B cell (primary cell): ENCODE data around the gene UMODL1. TPM values are rescaled to one million over a fixed set of nuclear protein-coding genes. Genes with fewer than 3 reads are reported as not detected.

ENCODE experiments used
- ATAC-seq: fragments of 200-7000 bp; cut with Tn5 transposase; one replicate; pipeline ENCODE4 v1.10.0; 2021; ENCODE audit warnings: low read depth, mild to moderate bottlenecking, moderate number of reproducible peaks, moderate library complexity
- CTCF ChIA-PET: fragments of 350-600 bp; sonication (Branson Sonifier 250); formaldehyde crosslinking; loops from one replicate; lab custom pipeline; 2021; ENCODE audit warnings: antibody characterized with exemption, inconsistent platforms; lab: Charles Lee
- POLR2A ChIA-PET: fragments of 350-600 bp; sonication (Branson Sonifier 250); formaldehyde crosslinking; loops from one replicate; lab custom pipeline; 2021; ENCODE audit warnings: antibody characterized with exemption; lab: Charles Lee
- DNase-seq: peaks from one replicate; pipeline ENCODE4 v3.0.0; 2013
- H2AFZ ChIP-seq: 2 replicates; pipeline ENCODE4 v1.6.1; 2012; ENCODE audit warnings: mild to moderate bottlenecking, low read depth, low read length; ENCODE audit not compliant: insufficient read depth, poor library complexity, severe bottlenecking
- H3K27ac ChIP-seq, 2 donors: 1 replicate in 1 of 2; 2 replicates in 1 of 2; pipeline ENCODE4 v1.5.1; 2012 to 2013; ENCODE audit warnings: low read length in 2 of 2, mild to moderate bottlenecking in 2 of 2, moderate library complexity in 1 of 2
- H3K27me3 ChIP-seq, 4 experiments: fragments of 200-600 bp in 1 of 4; sonication (generic) in 1 of 4; replicated peaks in 1 of 4; 1 replicate in 2 of 4; 2 replicates in 2 of 4; pipeline versions ENCODE4 v1.6.1 to v1.7.0; 2013 to 2016; ENCODE audit warnings: low read length in 3 of 4, mild to moderate bottlenecking in 2 of 4, mixed read lengths in 1 of 4, moderate library complexity in 1 of 4; ENCODE audit not compliant: insufficient read depth in 4 of 4, control insufficient read depth in 3 of 4; ENCODE audit errors: control extremely low read depth in 1 of 4
- H3K36me3 ChIP-seq, 2 experiments: replicated peaks in 1 of 2; 1 replicate in 1 of 2; 2 replicates in 1 of 2; pipeline versions ENCODE4 v1.6.1 to v1.7.1; 2013; ENCODE audit warnings: low read length in 1 of 2; ENCODE audit not compliant: insufficient read depth in 2 of 2, control insufficient read depth in 1 of 2; ENCODE audit errors: control extremely low read depth in 1 of 2, extremely low read depth in 1 of 2
- H3K4me1 ChIP-seq, 2 donors: fragments of 200-600 bp in 1 of 2; sonication (generic) in 1 of 2; 1 replicate in 1 of 2; 2 replicates in 1 of 2; pipeline versions ENCODE4 v1.5.1 to v1.6.1; 2013 to 2017; ENCODE audit warnings: low read length in 2 of 2; ENCODE audit not compliant: control insufficient read depth in 2 of 2, insufficient read depth in 2 of 2
- H3K4me2 ChIP-seq: replicated peaks from 2 replicates; pipeline ENCODE3; 2012; ENCODE audit warnings: mild to moderate bottlenecking, low read depth, low read length; ENCODE audit not compliant: poor library complexity, severe bottlenecking
- H3K4me3 ChIP-seq, 5 experiments: fragments of 200-600 bp in 1 of 5; sonication (generic) in 1 of 5; 1 replicate in 3 of 5; 2 replicates in 2 of 5; pipeline versions ENCODE4 v1.5.1 to v1.7.0; 2011 to 2016; ENCODE audit warnings: low read length in 4 of 5, mild to moderate bottlenecking in 4 of 5, low read depth in 2 of 5, control low read depth in 1 of 5, moderate library complexity in 1 of 5; ENCODE audit not compliant: insufficient read depth in 1 of 5; ENCODE audit errors: control extremely low read depth in 1 of 5, extremely low read depth in 1 of 5
- H3K79me2 ChIP-seq: fragments of 200-600 bp; sonication (generic); one replicate; pipeline ENCODE4 v1.6.0; 2016; ENCODE audit warnings: low read length; ENCODE audit not compliant: control insufficient read depth, insufficient read depth
- H3K9ac ChIP-seq: fragments of 200-600 bp; sonication (generic); 2 replicates; pipeline ENCODE4 v1.6.1; 2017; ENCODE audit warnings: mild to moderate bottlenecking, low read length, moderate library complexity
- H3K9me3 ChIP-seq, 3 donors: one replicate each; pipeline versions ENCODE4 v1.6.1 to v1.7.1; 2013; ENCODE audit warnings: low read length in 2 of 3; ENCODE audit not compliant: control insufficient read depth in 2 of 3, insufficient read depth in 1 of 3; ENCODE audit errors: control extremely low read depth in 1 of 3
- H4K20me1 ChIP-seq: 2 replicates; pipeline ENCODE4 v1.6.0; 2012; ENCODE audit warnings: mild to moderate bottlenecking, low read length; ENCODE audit not compliant: insufficient read depth, control insufficient read depth, poor library complexity, severe bottlenecking
- H3K27ac Mint-ChIP-seq: one replicate; pipeline ENCODE4 v1.8.0; 2021; ENCODE audit warnings: mixed read lengths
- H3K27me3 Mint-ChIP-seq: one replicate; pipeline ENCODE4 v1.8.0; 2021; ENCODE audit warnings: mixed read lengths
- H3K4me1 Mint-ChIP-seq: one replicate; pipeline ENCODE4 v1.8.0; 2021; ENCODE audit warnings: mixed read lengths
- H3K4me3 Mint-ChIP-seq: one replicate; pipeline ENCODE4 v1.8.0; 2021; ENCODE audit warnings: mixed read lengths
- H3K9me3 Mint-ChIP-seq: one replicate; pipeline ENCODE4 v1.8.0; 2022; ENCODE audit warnings: mixed read lengths; ENCODE audit not compliant: insufficient read depth
- EZH2 ChIP-seq: IDR thresholded peaks from 2 replicates; pipeline ENCODE4 v1.6.1; 2012; ENCODE audit warnings: borderline replicate concordance, low read depth, mild to moderate bottlenecking, moderate library complexity, low read length; ENCODE audit not compliant: insufficient read depth, poor library complexity, severe bottlenecking
- WGBS: methylation state at CpG from one replicate; pipeline ENCODE4 v1.1.5; 2013; ENCODE audit warnings: missing lambda C conversion rate; ENCODE audit not compliant: insufficient coverage; 5-methylcytosine and 5-hydroxymethylcytosine counted together
- intact Hi-C: fragments of 100-400 bp; cut with micrococcal nuclease; formaldehyde crosslinking; loops from one replicate; pipeline ENCODE4 v1.10.0; 2022
- polyA plus RNA-seq: library from polyadenylated mRNA; depleted of rRNA; stranded (reverse); fragments of >200 nt; gene quantifications from 2 replicates; pipeline ENCODE4 v1.2.3, GENCODE V29; 2012
- total RNA-seq, 2 donors: library from RNA; stranded (reverse); fragments of 120-200 nt in 1 of 2; gene quantifications; 1 replicate in 1 of 2; 2 replicates in 1 of 2; pipeline versions ENCODE4 v1.2.3 to v1.2.4, GENCODE V29; 2013 to 2022
- TF ChIP-seq, protein P1 (sequence below): fragments of 200-600 bp; IDR thresholded peaks from one replicate; pipeline ENCODE4 v1.8.0; 2022; ENCODE audit warnings: antibody characterized with exemption, mild to moderate bottlenecking

Gene UMODL1
- total and polyA plus RNA-seq, 2 donors (not counting 1 experiment from before 2014, with no cell fraction given) = 0.10 to 0.49 TPM

- Histone ChIP-seq H3K4me1 (peaks cover 2 to 6% of the 10 kb centered on the region in 2 donors), H3K36me3 (no peaks in the 10 kb centered on the region), H4K20me1 (no peaks in the 10 kb centered on the region), H3K4me3 (no peak overlapping the region), H3K79me2 (no peaks in the 10 kb centered on the region), H3K9ac (no peak overlapping the region), H3K9me3 (no peaks in the 10 kb centered on the region), H3K27me3 (peaks cover 0 to 13% (median 1%) of the 10 kb centered on the region in 4 experiments), H2AFZ (no peak overlapping the region), H3K27ac (no peak overlapping the region), H3K4me2 (no peak overlapping the region)
- intact Hi-C loops = no loop called here
- ChIA-PET CTCF (interaction anchor here (0.9 kb wide), 1 partner anchor 109 kb away, joined by 3 read pairs; no protein-coding TSS in a partner anchor), POLR2A (no interaction called here)
- TF ChIP-seq, protein P1, sequence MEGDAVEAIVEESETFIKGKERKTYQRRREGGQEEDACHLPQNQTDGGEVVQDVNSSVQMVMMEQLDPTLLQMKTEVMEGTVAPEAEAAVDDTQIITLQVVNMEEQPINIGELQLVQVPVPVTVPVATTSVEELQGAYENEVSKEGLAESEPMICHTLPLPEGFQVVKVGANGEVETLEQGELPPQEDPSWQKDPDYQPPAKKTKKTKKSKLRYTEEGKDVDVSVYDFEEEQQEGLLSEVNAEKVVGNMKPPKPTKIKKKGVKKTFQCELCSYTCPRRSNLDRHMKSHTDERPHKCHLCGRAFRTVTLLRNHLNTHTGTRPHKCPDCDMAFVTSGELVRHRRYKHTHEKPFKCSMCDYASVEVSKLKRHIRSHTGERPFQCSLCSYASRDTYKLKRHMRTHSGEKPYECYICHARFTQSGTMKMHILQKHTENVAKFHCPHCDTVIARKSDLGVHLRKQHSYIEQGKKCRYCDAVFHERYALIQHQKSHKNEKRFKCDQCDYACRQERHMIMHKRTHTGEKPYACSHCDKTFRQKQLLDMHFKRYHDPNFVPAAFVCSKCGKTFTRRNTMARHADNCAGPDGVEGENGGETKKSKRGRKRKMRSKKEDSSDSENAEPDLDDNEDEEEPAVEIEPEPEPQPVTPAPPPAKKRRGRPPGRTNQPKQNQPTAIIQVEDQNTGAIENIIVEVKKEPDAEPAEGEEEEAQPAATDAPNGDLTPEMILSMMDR = no peak
- H3K4me3 Mint-ChIP-seq = no peak overlapping the region
- peaks cover 6% of the 10 kb centered on the region for H3K4me1 Mint-ChIP-seq
- ATAC-seq (no peak), DNase-seq (no peak)
- H3K9me3 Mint-ChIP-seq = no peaks in the 10 kb centered on the region
- no peak overlapping the region for H3K27ac Mint-ChIP-seq
- WGBS = 85% methylated on average over 21 of the region's 21 CpGs
- peaks cover 10% of the 10 kb centered on the region for H3K27me3 Mint-ChIP-seq
Observed at GRCh38 chr21:42149656-42150473, 78.7 kb downstream of the UMODL1 start.

DNA sequence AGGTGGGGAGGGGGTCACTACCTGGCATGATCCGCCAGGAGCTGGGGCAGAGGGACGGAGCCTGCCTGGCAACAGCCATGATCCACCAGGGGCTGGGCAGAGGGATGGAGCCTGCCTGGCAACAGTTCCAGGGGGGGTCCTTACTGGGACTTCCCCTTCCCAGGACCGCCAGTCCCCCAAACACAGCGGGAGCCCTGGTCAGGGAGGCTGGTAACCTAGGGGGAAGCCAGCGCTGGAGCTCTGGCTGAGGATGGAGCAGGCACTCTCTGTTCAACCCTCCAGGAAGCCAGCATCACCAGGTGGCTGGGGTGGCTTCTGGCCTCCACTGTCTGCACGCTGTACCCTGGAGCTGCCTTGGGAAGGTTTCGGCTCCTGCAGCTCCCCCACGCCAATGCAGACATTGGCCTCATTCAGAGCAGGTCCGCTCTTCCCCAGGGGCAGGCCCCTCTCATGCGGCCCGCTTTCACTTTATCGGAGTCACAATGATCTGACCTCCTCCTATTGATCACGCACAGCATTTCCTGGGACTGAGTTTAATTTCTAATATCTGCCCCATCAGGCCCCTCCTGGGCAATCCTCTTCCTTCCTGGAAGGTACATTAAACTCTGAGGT lies 79.5 kb downstream of the UMODL1 start:
- no peak overlapping the region for H3K4me2 ChIP-seq
- no peak for DNase-seq
- H3K9me3 ChIP-seq = no peaks in the 10 kb centered on the region
- H3K36me3 ChIP-seq = no peaks in the 10 kb centered on the region
- no peak overlapping the region for H3K27ac Mint-ChIP-seq
- 96% methylated on average over 13 of the region's 13 CpGs for WGBS
- peaks cover 3 to 4% of the 10 kb centered on the region in 2 donors for H3K4me1 ChIP-seq
- ChIA-PET CTCF (interaction anchor here (0.9 kb wide), 1 partner anchor 108 kb away, joined by 3 read pairs; no protein-coding TSS in a partner anchor), POLR2A (no interaction called here)
- no peak overlapping the region for H3K4me3 ChIP-seq
- H3K27me3 Mint-ChIP-seq = peaks cover 16% of the 10 kb centered on the region
- H3K27me3 ChIP-seq = peaks cover 0 to 13% (median 1%) of the 10 kb centered on the region in 4 experiments
- no peak for ATAC-seq
- no peaks in the 10 kb centered on the region for H4K20me1 ChIP-seq
- H2AFZ ChIP-seq = no peak overlapping the region
- no peak overlapping the region for H3K9ac ChIP-seq
- H3K9me3 Mint-ChIP-seq = no peaks in the 10 kb centered on the region
- TF ChIP-seq, protein P1 = no peak
- TF ChIP-seq EZH2 = no peak
- intact Hi-C loops = no loop called here
- H3K27ac ChIP-seq = no peak overlapping the region
- no peaks in the 10 kb centered on the region for H3K79me2 ChIP-seq
- H3K4me1 Mint-ChIP-seq = peaks cover 3% of the 10 kb centered on the region
- H3K4me3 Mint-ChIP-seq = no peak overlapping the region
